ENCODE results near the gene EPHA3.

DNA sequence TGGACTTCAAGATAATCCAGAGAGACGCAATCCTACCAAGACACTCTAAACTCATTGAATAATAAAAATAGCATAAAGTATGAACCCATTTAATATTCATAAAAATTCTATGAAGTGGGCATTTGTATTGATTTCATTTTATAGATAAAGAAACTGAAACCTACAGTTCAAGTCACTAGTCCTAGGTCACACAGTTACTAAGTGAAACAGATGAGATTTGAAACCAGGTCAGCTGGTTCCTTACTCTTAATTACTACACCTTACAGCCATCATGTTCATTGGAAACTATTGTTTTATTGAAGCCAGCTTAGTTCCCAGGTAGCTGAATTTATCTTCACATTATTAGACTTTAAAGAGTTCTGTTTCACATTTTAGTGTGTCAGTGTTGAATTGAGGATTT lies 158.7 kb downstream of the EPHA3 start:
- TF ChIP-seq, protein P1, sequence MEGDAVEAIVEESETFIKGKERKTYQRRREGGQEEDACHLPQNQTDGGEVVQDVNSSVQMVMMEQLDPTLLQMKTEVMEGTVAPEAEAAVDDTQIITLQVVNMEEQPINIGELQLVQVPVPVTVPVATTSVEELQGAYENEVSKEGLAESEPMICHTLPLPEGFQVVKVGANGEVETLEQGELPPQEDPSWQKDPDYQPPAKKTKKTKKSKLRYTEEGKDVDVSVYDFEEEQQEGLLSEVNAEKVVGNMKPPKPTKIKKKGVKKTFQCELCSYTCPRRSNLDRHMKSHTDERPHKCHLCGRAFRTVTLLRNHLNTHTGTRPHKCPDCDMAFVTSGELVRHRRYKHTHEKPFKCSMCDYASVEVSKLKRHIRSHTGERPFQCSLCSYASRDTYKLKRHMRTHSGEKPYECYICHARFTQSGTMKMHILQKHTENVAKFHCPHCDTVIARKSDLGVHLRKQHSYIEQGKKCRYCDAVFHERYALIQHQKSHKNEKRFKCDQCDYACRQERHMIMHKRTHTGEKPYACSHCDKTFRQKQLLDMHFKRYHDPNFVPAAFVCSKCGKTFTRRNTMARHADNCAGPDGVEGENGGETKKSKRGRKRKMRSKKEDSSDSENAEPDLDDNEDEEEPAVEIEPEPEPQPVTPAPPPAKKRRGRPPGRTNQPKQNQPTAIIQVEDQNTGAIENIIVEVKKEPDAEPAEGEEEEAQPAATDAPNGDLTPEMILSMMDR (IDR thresholded peaks at IDR 0.05 in 2 of 3, conservative IDR thresholded peaks at IDR 0.05 in 1 of 3; ENCODE audit: control insufficient read depth in 2 of 3, extremely low read depth in 1 of 3, insufficient read depth in 1 of 3, low read depth in 3 of 3, low read length in 3 of 3), result no peak
- TF ChIP-seq SUPT20H (IDR thresholded peaks at IDR 0.05; ENCODE audit: borderline replicate concordance, control insufficient read depth, low read depth, low read length) (no peak), EZH2 (IDR thresholded peaks at IDR 0.05; ENCODE audit: borderline replicate concordance, control insufficient read depth, low read depth, low read length) (no peak), CBFB (IDR thresholded peaks at IDR 0.05; ENCODE audit: low read depth) (no peak)

Measured in GM12878 (cell line).